ENCODE measurements around the gene PKNOX2.

DNA sequence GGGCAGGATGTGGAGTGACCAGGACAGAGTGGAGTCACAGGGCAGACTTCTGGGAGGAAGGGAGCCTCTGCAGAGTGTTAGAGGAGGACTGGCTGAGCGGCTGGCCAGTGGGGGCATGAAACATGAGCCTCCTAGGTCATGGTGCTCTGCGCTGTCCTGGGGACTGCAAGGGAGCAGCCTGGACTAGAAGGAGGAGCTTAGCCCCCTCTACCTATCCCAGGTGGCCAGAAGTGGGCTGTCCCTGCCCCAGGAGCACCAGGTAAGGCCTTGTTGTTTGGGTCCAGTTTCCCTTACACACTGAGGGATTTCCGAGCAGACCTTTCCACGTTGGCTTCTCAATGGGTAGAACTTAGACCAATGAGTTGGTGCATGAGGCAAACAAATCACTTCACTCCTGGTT, 7.4 kb downstream of the PKNOX2 start:
- TF ChIP-seq, protein P1, sequence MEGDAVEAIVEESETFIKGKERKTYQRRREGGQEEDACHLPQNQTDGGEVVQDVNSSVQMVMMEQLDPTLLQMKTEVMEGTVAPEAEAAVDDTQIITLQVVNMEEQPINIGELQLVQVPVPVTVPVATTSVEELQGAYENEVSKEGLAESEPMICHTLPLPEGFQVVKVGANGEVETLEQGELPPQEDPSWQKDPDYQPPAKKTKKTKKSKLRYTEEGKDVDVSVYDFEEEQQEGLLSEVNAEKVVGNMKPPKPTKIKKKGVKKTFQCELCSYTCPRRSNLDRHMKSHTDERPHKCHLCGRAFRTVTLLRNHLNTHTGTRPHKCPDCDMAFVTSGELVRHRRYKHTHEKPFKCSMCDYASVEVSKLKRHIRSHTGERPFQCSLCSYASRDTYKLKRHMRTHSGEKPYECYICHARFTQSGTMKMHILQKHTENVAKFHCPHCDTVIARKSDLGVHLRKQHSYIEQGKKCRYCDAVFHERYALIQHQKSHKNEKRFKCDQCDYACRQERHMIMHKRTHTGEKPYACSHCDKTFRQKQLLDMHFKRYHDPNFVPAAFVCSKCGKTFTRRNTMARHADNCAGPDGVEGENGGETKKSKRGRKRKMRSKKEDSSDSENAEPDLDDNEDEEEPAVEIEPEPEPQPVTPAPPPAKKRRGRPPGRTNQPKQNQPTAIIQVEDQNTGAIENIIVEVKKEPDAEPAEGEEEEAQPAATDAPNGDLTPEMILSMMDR (IDR thresholded peaks at IDR 0.05), result no peak
- no peak for TF ChIP-seq POLR2A (IDR thresholded peaks at IDR 0.05)

All from lower leg skin (tissue), 3 donors.